GM19043 (cell line): ENCODE data around the gene NUP37.
"Not testable (repeated sequence)": the region's sequence is repeated elsewhere in the genome, so short reads cannot be mapped to it uniquely, and the experiment has no call there.

Experiments used
- ATAC-seq: cut with Tn5 transposase; IDR thresholded peaks from one replicate; pipeline ENCODE4 v1.9.1; 2021; ENCODE audit warnings: low read depth; ENCODE audit not compliant: unreplicated experiment

Gene NUP37

GRCh38 chr12:102119674-102120563 lies at the start of gene NUP37, which contains the start of gene PARPBP:
NUP37 (minus strand) TSS chr12:102120114; CDS start chr12:102118518, 1,596 bp downstream.
PARPBP (plus strand) TSS chr12:102120183; CDS start chr12:102123889, 3,706 bp downstream.
- peak; percentile 96 for ATAC-seq

- peak; percentile 57 for ATAC-seq
Observed at GRCh38 chr12:102167821-102168604, 48.1 kb upstream of the NUP37 start.

GRCh38 chr12:102163383-102163782 lies 43.5 kb upstream of the NUP37 start:
- no peak for ATAC-seq

- not testable (repeated sequence) for ATAC-seq
Observed at GRCh38 chr12:102155206-102155605, 35.3 kb upstream of the NUP37 start.

GRCh38 chr12:102147062-102147587 lies 27.2 kb upstream of the NUP37 start:
- ATAC-seq = not testable (repeated sequence)

GRCh38 chr12:102144221-102144620 lies 24.3 kb upstream of the NUP37 start:
- no peak for ATAC-seq

GRCh38 chr12:102142866-102143373 lies 23.0 kb upstream of the NUP37 start:
- not testable (repeated sequence) for ATAC-seq

GRCh38 chr12:102137619-102138018 lies 17.7 kb upstream of the NUP37 start:
- not testable (repeated sequence) for ATAC-seq

- not testable (repeated sequence) for ATAC-seq
Observed at GRCh38 chr12:102131442-102131841, 11.5 kb upstream of the NUP37 start.

GRCh38 chr12:102130720-102131119 lies 10.8 kb upstream of the NUP37 start:
- not testable (repeated sequence) for ATAC-seq

- not testable (repeated sequence) for ATAC-seq
Observed at GRCh38 chr12:102121328-102121727, 1.4 kb upstream of the NUP37 start.

- no peak for ATAC-seq
Observed at GRCh38 chr12:102120886-102121285, 972 bp upstream of the NUP37 start.

GRCh38 chr12:102120564-102120873 lies 605 bp upstream of the NUP37 start:
- ATAC-seq = no peak

GRCh38 chr12:102118874-102119273 lies 1.0 kb downstream of the NUP37 start:
- no peak for ATAC-seq

GRCh38 chr12:102116392-102116791 lies 3.5 kb downstream of the NUP37 start:
- ATAC-seq = no peak

GRCh38 chr12:102114212-102114611 lies 5.7 kb downstream of the NUP37 start:
- ATAC-seq = no peak

GRCh38 chr12:102110782-102111181 lies 9.1 kb downstream of the NUP37 start:
- no peak for ATAC-seq

- ATAC-seq = no peak
Observed at GRCh38 chr12:102107970-102108369, 11.9 kb downstream of the NUP37 start.

GRCh38 chr12:102106905-102107304 lies 13.0 kb downstream of the NUP37 start:
- no peak for ATAC-seq

GRCh38 chr12:102096855-102097254 lies 23.1 kb downstream of the NUP37 start:
- ATAC-seq = no peak

GRCh38 chr12:102095677-102096263 lies 24.1 kb downstream of the NUP37 start:
- no peak for ATAC-seq
